Panc1 (cell line): ENCODE results near the gene ARHGAP18. TPM values are rescaled to one million over a fixed set of nuclear protein-coding genes. Genes with fewer than 3 reads are reported as not detected.

Experiments
- ATAC-seq: fragments of 200-7000 bp; cut with Tn5 transposase; 2 replicates; pipeline ENCODE4 v1.9.1; 2020; ENCODE audit warnings: mild to moderate bottlenecking, moderate library complexity
- BruUV-seq: library from RNA; stranded (reverse); fragments of 400-500 nt; replicated peaks from 2 replicates; lab custom pipeline; 2021; lab: Mats Ljungman, UMichigan
- CTCF ChIA-PET: fragments of 300-600 bp; sonication (Branson Sonifier 250); formaldehyde crosslinking; loops from one replicate; lab custom pipeline; 2022; ENCODE audit warnings: antibody characterized with exemption; lab: Charles Lee
- POLR2A ChIA-PET: fragments of 300-600 bp; sonication (Branson Sonifier 250); formaldehyde crosslinking; loops from one replicate; lab custom pipeline; 2022; ENCODE audit warnings: antibody characterized with exemption; lab: Charles Lee
- DNase-seq: peaks from one replicate; pipeline ENCODE4 v3.0.0-alpha.2; 2010; ENCODE audit warnings: low read depth, low spot score
- H3K27ac ChIP-seq: 2 replicates; pipeline ENCODE4 v1.5.1; 2011; ENCODE audit warnings: mild to moderate bottlenecking, low read length, inconsistent platforms
- H3K27me3 ChIP-seq: fragments of 200-500 bp; sonication (Bioruptor generic); 2 replicates; pipeline ENCODE4 v1.6.0; 2014; ENCODE audit warnings: low read length, inconsistent platforms; ENCODE audit not compliant: control insufficient read depth, insufficient read depth
- H3K36me3 ChIP-seq: fragments of 200-500 bp; sonication (Bioruptor generic); 2 replicates; pipeline ENCODE4 v1.5.1; 2014; ENCODE audit warnings: inconsistent platforms, mild to moderate bottlenecking, low read length, moderate library complexity; ENCODE audit not compliant: control insufficient read depth, insufficient read depth
- H3K4me1 ChIP-seq: 2 replicates; pipeline ENCODE4 v1.5.1; 2011; ENCODE audit warnings: inconsistent platforms, mild to moderate bottlenecking, low read length, moderate library complexity; ENCODE audit not compliant: control insufficient read depth, insufficient read depth
- H3K4me3 ChIP-seq, 2 experiments: 2 replicates each; pipeline ENCODE4 v1.5.1; 2011 to 2012; ENCODE audit warnings: low read depth in 2 of 2, low read length in 2 of 2, mild to moderate bottlenecking in 2 of 2, inconsistent platforms in 1 of 2, moderate library complexity in 1 of 2
- H3K9me3 ChIP-seq: fragments of 200-500 bp; sonication (Bioruptor generic); 2 replicates; pipeline ENCODE4 v1.5.1; 2014; ENCODE audit warnings: low read depth, mild to moderate bottlenecking, inconsistent platforms, low read length, moderate library complexity; ENCODE audit not compliant: control insufficient read depth, insufficient read depth
- POLR2AphosphoS5 ChIP-seq: IDR thresholded peaks from 2 replicates; pipeline ENCODE4 v1.6.1; 2012; ENCODE audit warnings: mild to moderate bottlenecking, low read depth, low read length, moderate library complexity
- SIN3A ChIP-seq: IDR thresholded peaks from 2 replicates; pipeline ENCODE4 v1.6.1; 2012; ENCODE audit warnings: low read depth, mild to moderate bottlenecking, low read length, moderate library complexity, borderline replicate concordance; ENCODE audit not compliant: insufficient read depth
- TCF7L2 ChIP-seq: IDR thresholded peaks from 2 replicates; pipeline ENCODE4 v1.6.1; 2011; ENCODE audit warnings: mild to moderate bottlenecking, low read depth, low read length, inconsistent platforms
- in situ Hi-C: cut with HindIII; loops from 2 replicates; pipeline ENCODE4 v1.10.0; 2016; ENCODE audit warnings: low sequenced_read_pairs, low pct_unique_long_range_greater_than_20kb
- intact Hi-C: fragments of 100-400 bp; cut with micrococcal nuclease; formaldehyde crosslinking; loops from one replicate; pipeline ENCODE4 v1.10.0; 2022; ENCODE audit not compliant: unreplicated experiment
- total RNA-seq: library from RNA; stranded (reverse); gene quantifications from one replicate; pipeline ENCODE4 v1.2.1, GENCODE V29; 2021; ENCODE audit not compliant: unreplicated experiment
- TF ChIP-seq, protein P1 (sequence below), 2 experiments: IDR thresholded peaks; 2 replicates each; pipeline ENCODE4 v1.6.1; 2011 to 2012; ENCODE audit warnings: low read depth in 2 of 2, control low read depth in 1 of 2, low read length in 1 of 2, mild to moderate bottlenecking in 1 of 2, moderate library complexity in 1 of 2; ENCODE audit not compliant: insufficient read depth in 1 of 2
- TF ChIP-seq, protein P2 (sequence below): fragments of 450-650 bp; IDR thresholded peaks from 2 replicates; pipeline ENCODE4 v1.5.1; 2017; ENCODE audit warnings: mild to moderate bottlenecking

The ARHGAP18 gene
- total RNA-seq, 1 experiment from 2014 or later = 11.6 TPM

DNA sequence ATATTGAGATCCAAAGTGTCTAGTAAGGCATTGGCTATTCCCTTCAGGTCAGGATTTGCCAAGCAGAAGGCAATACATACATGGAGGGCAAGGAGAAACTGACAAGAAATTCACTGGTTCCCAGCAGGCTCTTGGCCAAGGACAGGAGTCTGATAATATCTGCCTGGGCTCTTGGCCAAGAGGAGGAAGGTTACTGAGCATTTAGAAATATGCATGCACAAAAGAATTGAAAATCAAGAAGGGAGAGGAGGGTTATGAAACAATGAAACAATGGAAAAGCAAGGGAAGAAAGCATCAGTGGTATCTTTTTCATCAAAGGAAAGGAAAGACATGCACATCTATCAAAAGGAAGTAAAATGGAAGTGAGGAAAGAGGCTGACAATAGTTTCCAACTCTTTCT is 42.4 kb downstream of the ARHGAP18 start:
- intact Hi-C loops = no loop called here
- ChIA-PET CTCF (no interaction called here), POLR2A (no interaction called here)
- no peaks in the 10 kb centered on the region for H3K36me3 ChIP-seq
- H3K4me1 ChIP-seq = peaks cover 18% of the 10 kb centered on the region
- no TSS peak for BruUV-seq
- in situ Hi-C loops = no loop called here
- no peak overlapping the region for H3K27ac ChIP-seq
- no peaks in the 10 kb centered on the region for H3K27me3 ChIP-seq
- DNase-seq (no peak), ATAC-seq (no peak)
- no peaks in the 10 kb centered on the region for H3K9me3 ChIP-seq
- TF ChIP-seq TCF7L2 (no peak), POLR2AphosphoS5 (no peak), SIN3A (no peak)
- TF ChIP-seq, protein P1, sequence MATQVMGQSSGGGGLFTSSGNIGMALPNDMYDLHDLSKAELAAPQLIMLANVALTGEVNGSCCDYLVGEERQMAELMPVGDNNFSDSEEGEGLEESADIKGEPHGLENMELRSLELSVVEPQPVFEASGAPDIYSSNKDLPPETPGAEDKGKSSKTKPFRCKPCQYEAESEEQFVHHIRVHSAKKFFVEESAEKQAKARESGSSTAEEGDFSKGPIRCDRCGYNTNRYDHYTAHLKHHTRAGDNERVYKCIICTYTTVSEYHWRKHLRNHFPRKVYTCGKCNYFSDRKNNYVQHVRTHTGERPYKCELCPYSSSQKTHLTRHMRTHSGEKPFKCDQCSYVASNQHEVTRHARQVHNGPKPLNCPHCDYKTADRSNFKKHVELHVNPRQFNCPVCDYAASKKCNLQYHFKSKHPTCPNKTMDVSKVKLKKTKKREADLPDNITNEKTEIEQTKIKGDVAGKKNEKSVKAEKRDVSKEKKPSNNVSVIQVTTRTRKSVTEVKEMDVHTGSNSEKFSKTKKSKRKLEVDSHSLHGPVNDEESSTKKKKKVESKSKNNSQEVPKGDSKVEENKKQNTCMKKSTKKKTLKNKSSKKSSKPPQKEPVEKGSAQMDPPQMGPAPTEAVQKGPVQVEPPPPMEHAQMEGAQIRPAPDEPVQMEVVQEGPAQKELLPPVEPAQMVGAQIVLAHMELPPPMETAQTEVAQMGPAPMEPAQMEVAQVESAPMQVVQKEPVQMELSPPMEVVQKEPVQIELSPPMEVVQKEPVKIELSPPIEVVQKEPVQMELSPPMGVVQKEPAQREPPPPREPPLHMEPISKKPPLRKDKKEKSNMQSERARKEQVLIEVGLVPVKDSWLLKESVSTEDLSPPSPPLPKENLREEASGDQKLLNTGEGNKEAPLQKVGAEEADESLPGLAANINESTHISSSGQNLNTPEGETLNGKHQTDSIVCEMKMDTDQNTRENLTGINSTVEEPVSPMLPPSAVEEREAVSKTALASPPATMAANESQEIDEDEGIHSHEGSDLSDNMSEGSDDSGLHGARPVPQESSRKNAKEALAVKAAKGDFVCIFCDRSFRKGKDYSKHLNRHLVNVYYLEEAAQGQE (IDR thresholded peaks at IDR 0.05; ENCODE audit: insufficient read depth in 1 of 2, low read depth in 2 of 2, low read length in 1 of 2) = no peak
- TF ChIP-seq, protein P2, sequence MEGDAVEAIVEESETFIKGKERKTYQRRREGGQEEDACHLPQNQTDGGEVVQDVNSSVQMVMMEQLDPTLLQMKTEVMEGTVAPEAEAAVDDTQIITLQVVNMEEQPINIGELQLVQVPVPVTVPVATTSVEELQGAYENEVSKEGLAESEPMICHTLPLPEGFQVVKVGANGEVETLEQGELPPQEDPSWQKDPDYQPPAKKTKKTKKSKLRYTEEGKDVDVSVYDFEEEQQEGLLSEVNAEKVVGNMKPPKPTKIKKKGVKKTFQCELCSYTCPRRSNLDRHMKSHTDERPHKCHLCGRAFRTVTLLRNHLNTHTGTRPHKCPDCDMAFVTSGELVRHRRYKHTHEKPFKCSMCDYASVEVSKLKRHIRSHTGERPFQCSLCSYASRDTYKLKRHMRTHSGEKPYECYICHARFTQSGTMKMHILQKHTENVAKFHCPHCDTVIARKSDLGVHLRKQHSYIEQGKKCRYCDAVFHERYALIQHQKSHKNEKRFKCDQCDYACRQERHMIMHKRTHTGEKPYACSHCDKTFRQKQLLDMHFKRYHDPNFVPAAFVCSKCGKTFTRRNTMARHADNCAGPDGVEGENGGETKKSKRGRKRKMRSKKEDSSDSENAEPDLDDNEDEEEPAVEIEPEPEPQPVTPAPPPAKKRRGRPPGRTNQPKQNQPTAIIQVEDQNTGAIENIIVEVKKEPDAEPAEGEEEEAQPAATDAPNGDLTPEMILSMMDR = no peak
- H3K4me3 ChIP-seq = no peak overlapping the region

DNA sequence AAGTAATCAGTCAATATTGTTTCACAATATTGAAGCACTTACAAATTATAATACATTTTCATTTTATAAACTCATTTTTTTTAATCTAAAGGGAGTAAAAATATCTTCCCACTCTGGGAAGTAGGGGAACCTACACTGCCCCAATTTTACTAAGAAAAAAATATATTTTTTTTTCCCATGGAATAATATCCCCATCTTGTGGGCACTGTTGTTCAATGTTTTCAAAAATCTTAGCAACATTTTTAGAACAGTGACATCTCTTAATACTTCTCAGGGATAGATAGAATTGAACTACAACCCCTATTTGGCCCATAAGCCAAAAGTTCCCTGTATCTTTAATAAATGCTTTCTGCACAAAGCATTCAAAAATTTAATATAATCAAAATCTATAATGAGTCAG is 42.9 kb downstream of the ARHGAP18 start:
- TF ChIP-seq TCF7L2 (no peak), SIN3A (no peak)
- TF ChIP-seq, protein P2 = peak; percentile 26; the same call in 1 of the 2 replicates
- in situ Hi-C loops = no loop called here
- peaks cover 18% of the 10 kb centered on the region for H3K4me1 ChIP-seq

More for the DNA sequence above, 42.9 kb downstream of the ARHGAP18 start:
- ChIA-PET CTCF (no interaction called here), POLR2A (no interaction called here)
- H3K36me3 ChIP-seq = no peaks in the 10 kb centered on the region
- no peak overlapping the region; the same call in 1 of the 2 replicates for H3K27ac ChIP-seq
- no TSS peak for BruUV-seq
- DNase-seq (no peak), ATAC-seq (no peak)
- H3K9me3 ChIP-seq = no peaks in the 10 kb centered on the region
- no peak overlapping the region for H3K4me3 ChIP-seq
- intact Hi-C loops = no loop called here
- no peaks in the 10 kb centered on the region for H3K27me3 ChIP-seq
